Ascending aorta (tissue), 2 donors: ENCODE results near the gene IFI27L2. TPM values are rescaled to one million over a fixed set of nuclear protein-coding genes. Genes with fewer than 3 reads are reported as not detected.
A peak's percentile ranks its signal among the peaks of the same experiment; 100 is the strongest.

Experiments used
- DNase-seq, 2 donors: peaks; one replicate each; pipeline ENCODE4 v3.0.0-alpha.2; 2019; ENCODE audit warnings: low spot score in 2 of 2
- H3K27ac ChIP-seq, 2 donors: fragments of 200-600 bp; sonication (generic); one replicate each; pipeline ENCODE4 v1.5.1; 2016 to 2017; ENCODE audit warnings: mild to moderate bottlenecking in 1 of 2
- H3K27me3 ChIP-seq: fragments of 200-600 bp; sonication (generic); one replicate; pipeline ENCODE4 v1.5.1; 2017
- H3K36me3 ChIP-seq, 2 donors: fragments of 200-600 bp; sonication (generic); one replicate each; pipeline ENCODE4 v1.5.1; 2016
- H3K4me1 ChIP-seq, 2 donors: fragments of 200-600 bp; sonication (generic); one replicate each; pipeline ENCODE4 v1.5.1; 2016 to 2017; ENCODE audit warnings: mild to moderate bottlenecking in 1 of 2
- H3K4me3 ChIP-seq, 2 donors: fragments of 200-600 bp; sonication (generic); one replicate each; pipeline ENCODE4 v1.5.1; 2016 to 2017; ENCODE audit warnings: mild to moderate bottlenecking in 1 of 2
- H3K9me3 ChIP-seq, 2 donors: fragments of 200-600 bp; sonication (generic); one replicate each; pipeline ENCODE4 v1.5.1; 2016
- intact Hi-C: fragments of 100-400 bp; cut with DNase I; formaldehyde crosslinking; loops from one replicate; pipeline ENCODE4 v1.15.1; 2023
- total RNA-seq: library from RNA; depleted of rRNA; stranded (reverse); fragments of >200 nt; gene quantifications from one replicate; pipeline ENCODE4 v1.1.0, GENCODE V29; 2016
- TF ChIP-seq, protein P1 (sequence below), 3 experiments: fragments of 200-600 bp in 2 of 3; fragments of 450-650 bp in 1 of 3; sonication (generic) in 2 of 3; IDR thresholded peaks; one replicate each; pipeline ENCODE4 v1.5.1; 2016 to 2019; ENCODE audit warnings: antibody characterized with exemption in 3 of 3, mild to moderate bottlenecking in 1 of 3, moderate library complexity in 1 of 3

Gene IFI27L2
- total RNA-seq, 1 donor from 2014 or later = 36.0 TPM

DNA sequence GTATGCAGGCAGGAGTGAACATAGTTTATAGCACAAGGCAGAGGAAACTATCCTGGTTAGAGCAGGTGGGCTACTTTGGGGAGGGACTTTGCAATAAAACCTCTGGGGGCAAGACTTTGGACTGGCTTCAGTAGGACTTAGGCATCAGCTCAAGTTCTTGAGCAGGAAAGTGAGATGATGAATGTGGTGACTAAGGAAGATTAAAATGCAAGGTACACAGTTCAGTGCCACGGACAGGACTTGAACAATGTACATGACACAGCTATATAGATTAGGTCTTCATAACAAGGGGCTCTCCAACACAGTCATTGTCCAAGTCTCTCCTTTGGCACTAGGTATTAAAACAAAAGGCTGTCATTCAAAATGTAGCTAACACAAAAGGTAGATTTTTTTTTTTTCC is 23.3 kb upstream of the IFI27L2 start:
- Histone ChIP-seq H3K4me1 (no peaks in the 10 kb centered on the region), H3K36me3 (no peaks in the 10 kb centered on the region), H3K27me3 (no peaks in the 10 kb centered on the region), H3K9me3 (no peaks in the 10 kb centered on the region), H3K27ac (no peak overlapping the region), H3K4me3 (no peak overlapping the region)
- no peak for DNase-seq
- TF ChIP-seq, protein P1, sequence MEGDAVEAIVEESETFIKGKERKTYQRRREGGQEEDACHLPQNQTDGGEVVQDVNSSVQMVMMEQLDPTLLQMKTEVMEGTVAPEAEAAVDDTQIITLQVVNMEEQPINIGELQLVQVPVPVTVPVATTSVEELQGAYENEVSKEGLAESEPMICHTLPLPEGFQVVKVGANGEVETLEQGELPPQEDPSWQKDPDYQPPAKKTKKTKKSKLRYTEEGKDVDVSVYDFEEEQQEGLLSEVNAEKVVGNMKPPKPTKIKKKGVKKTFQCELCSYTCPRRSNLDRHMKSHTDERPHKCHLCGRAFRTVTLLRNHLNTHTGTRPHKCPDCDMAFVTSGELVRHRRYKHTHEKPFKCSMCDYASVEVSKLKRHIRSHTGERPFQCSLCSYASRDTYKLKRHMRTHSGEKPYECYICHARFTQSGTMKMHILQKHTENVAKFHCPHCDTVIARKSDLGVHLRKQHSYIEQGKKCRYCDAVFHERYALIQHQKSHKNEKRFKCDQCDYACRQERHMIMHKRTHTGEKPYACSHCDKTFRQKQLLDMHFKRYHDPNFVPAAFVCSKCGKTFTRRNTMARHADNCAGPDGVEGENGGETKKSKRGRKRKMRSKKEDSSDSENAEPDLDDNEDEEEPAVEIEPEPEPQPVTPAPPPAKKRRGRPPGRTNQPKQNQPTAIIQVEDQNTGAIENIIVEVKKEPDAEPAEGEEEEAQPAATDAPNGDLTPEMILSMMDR (IDR thresholded peaks at IDR 0.05) = no peak
- intact Hi-C loops = no loop called here

DNA sequence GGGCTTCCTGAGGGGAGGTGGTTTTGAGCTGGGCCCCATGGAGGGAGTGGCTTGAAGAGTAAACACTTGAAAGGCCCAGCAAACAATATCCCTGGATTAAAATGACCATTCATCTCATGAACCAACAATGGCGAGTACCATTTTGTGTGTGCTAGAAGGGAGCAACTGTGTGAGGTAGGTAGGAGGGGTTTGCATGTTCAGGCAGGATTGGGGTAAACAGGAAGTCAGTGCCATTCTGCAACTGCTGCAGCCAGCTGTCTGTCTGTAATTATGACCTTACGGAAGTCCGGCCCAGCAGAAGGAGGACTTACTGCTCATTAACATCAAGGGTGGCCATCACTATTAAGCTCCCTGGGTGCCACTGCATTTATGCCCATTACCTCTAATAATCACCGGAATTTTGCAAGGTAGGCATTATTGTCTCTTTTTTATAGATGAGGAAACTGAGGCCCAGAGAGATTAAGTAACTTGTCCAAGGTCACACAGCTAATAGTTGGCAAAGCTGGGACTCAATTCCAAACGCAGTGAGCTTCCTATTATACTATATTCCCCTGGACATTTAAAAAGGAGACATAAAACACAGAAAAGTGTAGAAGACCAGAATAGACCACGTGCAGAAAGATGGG is 16.6 kb upstream of the IFI27L2 start:
- Histone ChIP-seq H3K4me3 (no peak overlapping the region), H3K9me3 (no peaks in the 10 kb centered on the region), H3K27ac (no peak overlapping the region), H3K36me3 (no peaks in the 10 kb centered on the region), H3K27me3 (no peaks in the 10 kb centered on the region), H3K4me1 (no peaks in the 10 kb centered on the region)
- DNase-seq = no peak
- intact Hi-C loops = no loop called here
- TF ChIP-seq, protein P1 (IDR thresholded peaks at IDR 0.05) = no peak

DNA sequence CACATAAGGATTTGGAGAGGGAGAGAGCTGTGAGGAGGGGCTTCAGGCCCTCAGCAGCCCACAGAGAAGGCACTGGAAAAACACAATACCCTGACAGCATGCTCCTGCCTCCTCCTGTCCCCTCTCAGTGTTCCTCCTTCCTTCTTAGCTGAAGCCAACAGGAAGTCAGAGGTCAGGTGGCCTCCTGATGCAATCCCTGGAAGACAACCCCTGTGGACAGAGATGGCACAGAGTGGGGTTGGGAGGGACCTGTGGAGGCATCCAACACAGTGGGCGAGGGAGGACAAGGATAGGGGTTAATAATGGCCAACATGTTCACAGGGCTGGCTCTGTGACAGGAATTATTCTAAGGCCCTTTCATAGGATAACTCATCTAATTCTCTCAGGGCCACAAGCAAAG is 15.4 kb upstream of the IFI27L2 start:
- TF ChIP-seq, protein P1 (IDR thresholded peaks at IDR 0.05) = no peak
- no peaks in the 10 kb centered on the region for H3K4me1 ChIP-seq
- intact Hi-C loops = no loop called here
- H3K36me3 ChIP-seq = no peaks in the 10 kb centered on the region
- no peaks in the 10 kb centered on the region for H3K9me3 ChIP-seq
- H3K27ac ChIP-seq = no peak overlapping the region
- H3K4me3 ChIP-seq = no peak overlapping the region
- DNase-seq = no peak
- no peaks in the 10 kb centered on the region for H3K27me3 ChIP-seq

DNA sequence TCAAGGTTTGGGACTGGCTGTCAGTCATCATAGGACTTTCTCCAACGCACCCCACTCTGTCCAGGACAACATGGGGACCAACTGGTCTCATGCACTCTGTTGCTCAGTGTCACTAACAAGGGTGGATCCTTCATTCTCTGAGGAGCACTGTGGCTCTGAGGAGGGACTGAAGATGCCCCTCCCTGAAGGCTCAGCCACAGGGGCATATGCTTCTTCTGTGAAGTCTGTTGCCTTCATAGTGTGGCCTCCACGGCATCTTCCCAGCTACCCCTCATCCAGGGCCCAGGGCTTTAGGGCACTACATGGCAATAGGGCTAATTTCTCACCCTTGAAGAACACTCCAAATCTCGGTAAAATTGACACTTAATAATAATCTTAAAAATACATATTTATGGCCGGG is 14.3 kb upstream of the IFI27L2 start:
- TF ChIP-seq, protein P1 (IDR thresholded peaks at IDR 0.05) = no peak
- intact Hi-C loops = no loop called here
- no peak for DNase-seq

DNA sequence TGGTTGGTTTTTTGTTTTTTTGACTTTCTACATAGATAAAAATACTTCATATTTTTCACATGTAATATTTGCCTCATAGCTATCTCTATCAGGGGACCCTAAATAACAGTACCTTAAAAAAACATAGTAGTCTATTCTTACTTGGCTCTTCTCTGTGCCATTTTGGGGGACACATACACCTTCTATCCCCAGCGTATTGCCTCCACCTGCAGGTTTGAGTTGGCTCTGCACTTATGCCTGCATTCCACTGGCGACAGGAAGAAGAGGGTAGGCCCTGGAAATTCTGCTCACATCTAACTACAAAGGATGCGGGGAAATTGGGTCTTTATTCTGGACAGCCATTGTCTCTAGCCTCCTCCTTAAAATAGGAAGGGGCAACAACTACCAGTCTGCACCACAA is 13.8 kb upstream of the IFI27L2 start:
- H3K27ac ChIP-seq = no peak overlapping the region
- no peak overlapping the region for H3K4me3 ChIP-seq
- no peak for DNase-seq
- no peaks in the 10 kb centered on the region for H3K27me3 ChIP-seq
- H3K9me3 ChIP-seq = no peaks in the 10 kb centered on the region
- H3K36me3 ChIP-seq = no peaks in the 10 kb centered on the region
- TF ChIP-seq, protein P1 (IDR thresholded peaks at IDR 0.05) = peak in 1 of 3 experiments; percentile 4
- H3K4me1 ChIP-seq = no peaks in the 10 kb centered on the region
- intact Hi-C loops = no loop called here

More for the DNA sequence above, 14.3 kb upstream of the IFI27L2 start:
- Histone ChIP-seq H3K27ac (no peak overlapping the region), H3K9me3 (no peaks in the 10 kb centered on the region), H3K36me3 (no peaks in the 10 kb centered on the region), H3K4me3 (no peak overlapping the region), H3K4me1 (no peaks in the 10 kb centered on the region), H3K27me3 (no peaks in the 10 kb centered on the region)

DNA sequence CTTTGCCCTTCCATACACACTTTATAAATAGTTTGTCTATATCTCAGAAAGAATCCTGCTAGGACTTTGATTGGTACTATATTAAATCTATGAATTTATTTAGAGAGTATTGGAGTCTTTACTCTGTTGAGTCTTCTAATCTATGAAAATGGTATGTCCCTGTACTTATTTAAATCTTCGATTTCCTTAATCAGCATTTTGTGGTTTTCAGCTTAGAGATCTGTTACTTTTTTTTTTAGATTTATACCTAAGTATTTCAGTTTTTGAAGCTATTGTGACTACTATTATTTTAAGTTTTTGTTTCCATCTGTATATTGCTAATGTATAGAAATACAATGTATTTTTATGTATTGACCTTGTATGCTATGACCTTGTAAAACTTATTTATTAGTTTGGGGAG is 13.4 kb upstream of the IFI27L2 start:
- H3K9me3 ChIP-seq = no peaks in the 10 kb centered on the region
- TF ChIP-seq, protein P1 (IDR thresholded peaks at IDR 0.05) = no peak
- DNase-seq = no peak
- no peaks in the 10 kb centered on the region for H3K27me3 ChIP-seq
- H3K27ac ChIP-seq = no peak overlapping the region
- no peaks in the 10 kb centered on the region for H3K36me3 ChIP-seq
- H3K4me3 ChIP-seq = no peak overlapping the region
- H3K4me1 ChIP-seq = no peaks in the 10 kb centered on the region
- intact Hi-C loops = no loop called here
